ENCODE results near the gene FLAD1.

The FLAD1 gene

DNA sequence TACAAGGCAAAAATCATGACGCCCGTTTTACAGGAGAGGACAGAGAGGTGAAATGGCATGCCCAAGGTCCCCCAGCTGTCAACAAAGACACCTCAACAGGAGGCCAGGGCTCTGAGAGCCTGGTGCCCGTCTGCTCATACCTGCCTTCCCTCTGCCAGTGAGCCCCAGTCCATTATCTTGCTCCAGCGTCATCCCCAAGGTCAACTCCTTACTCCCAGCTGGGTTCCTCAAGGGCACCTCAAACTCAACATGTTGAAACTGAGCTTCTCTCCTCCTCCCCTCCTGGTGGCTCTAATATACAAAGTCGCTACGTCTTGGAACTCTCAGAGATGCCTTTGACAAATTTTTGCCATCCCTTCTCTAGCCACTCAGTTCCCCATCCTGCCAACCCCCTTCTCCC is 30.5 kb upstream of the FLAD1 start:
- no peak for DNase-seq

DNA sequence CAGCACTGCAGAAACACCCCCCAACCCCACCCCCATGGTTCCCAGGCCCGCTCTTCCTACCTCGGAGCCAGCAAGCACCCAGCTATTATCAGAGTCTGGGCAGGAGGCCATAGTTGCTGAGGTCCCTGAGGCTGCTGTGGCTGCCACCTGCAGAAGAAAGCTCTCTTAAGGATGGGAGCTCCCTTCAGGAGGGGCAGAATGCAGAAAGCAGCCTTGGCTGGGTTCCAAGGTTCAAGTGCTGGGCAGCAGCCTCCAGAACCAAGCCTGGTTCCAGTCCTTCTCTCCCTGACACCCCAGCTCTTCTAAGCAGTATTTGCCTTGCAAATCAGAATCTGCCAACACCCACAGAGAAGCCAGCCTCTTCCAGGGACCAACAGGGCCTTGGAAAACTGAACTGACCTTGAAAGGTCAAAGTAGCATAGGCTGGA is 29.5 kb upstream of the FLAD1 start:
- no peak for DNase-seq

DNA sequence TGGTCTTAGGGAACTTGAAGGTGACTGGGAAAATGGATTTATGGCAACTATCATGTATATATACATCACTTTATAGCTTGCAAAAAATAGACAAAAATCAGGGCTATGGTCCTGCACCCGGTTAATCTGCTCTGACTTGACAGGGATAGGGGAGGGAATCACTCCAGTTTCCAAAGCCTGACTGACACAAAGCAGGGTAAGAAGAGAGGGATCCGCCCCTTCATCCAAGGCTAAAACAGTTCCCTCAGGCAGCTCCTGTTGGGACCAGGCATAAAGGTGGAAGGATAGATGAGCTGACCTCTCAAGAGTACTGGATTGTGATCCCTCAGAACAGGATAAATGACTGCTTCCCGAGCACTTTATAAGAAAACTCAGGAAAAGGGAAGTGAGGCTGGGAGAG is 28.6 kb upstream of the FLAD1 start:
- no peak for DNase-seq

DNA sequence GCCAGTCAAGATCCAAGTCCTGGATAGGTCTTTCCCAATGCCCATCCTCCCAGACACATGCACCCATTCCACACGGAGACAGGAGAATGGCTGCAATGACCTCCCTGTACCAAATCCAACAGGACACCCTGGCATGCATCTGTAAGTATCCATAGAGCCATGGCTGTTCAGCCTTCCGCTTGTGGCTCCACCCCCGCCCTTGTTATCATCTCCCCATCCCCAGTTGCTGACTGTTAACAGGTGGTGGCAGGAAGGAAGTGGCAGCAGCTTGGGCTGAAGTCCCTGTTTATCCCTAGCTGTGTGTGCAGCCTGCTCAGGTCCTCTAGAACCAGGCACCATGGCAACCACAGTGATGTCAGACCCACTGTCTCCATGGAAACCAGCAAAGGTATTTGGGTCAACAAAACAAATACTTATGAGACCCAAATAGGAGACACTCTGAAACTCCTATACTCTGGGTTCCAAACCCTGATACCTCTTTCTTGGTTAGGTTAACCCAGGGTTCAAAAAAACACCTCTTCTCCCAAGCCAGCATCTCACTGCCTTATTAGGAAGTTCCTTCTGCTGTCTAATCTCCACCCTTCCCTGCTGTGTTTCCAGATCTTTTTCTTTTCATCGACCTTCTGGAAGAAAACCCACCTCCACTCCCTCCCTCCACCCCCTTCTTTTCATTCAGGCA is 28.0 kb upstream of the FLAD1 start:
- no peak for DNase-seq

DNA sequence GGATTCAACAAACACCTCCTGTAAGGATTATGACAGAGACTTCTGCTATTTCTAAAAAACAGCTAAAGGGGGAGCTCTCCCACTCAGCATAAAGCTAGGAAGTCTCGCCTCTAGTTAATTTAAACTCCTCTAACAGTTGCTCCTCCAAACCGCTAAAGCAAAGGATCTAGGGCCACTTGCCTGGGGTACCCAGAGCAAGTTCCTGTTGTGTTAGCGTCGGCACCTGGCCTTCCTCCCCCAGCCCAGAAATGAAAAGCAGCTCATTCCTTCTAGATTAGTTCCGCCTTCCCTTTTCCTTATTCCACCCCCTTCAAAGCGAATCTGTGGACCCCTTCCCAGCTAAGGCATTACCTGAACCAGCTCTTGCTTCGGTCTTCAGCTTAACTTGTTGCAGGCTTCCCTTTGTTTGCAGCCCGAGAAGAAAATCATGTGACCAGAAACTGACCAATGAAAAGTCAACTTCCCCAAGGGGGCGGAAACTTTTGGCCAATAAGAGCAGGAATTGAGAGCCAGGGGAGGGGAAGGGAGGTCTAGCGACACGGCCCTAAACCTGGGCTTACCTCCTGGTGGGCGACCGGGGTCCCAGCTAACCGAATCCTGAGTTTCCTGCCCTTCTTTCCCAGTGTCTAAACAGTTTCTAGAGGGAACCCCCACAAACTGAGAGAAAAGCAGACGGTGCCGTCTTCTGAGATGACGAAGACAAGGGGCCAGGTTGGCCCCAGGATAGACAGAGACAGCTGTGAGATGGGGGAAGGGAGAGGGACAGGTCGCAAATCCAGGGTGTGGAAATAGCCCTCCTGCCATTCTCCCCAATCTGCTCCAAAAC is 27.2 kb upstream of the FLAD1 start, which contains the start of gene PBXIP1:
Gene PBXIP1 (minus strand): TSS at position 382 of the 826 bp plus-strand sequence. CDS start 2,378 bp downstream, outside the sequence.
- DNase-seq = peak; percentile 79

DNA sequence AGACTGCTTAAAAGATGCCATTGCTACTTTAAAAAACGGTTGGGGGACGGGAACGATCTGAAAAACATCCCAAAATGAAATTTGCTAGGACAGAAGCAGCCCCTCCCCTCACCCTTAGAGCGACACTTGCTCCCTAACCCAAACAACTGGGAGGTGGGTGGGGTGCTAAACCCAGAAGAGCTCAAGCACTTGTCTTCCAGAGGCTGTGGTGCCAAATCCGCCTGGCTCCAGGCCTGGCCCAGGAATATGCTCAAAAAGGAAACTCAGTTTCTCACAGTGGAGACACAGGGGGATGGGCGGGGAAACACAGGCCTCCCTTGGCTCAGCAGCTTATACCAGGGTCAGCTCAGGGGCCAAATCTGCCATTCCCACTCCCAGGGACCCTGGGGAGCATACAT is 26.6 kb upstream of the FLAD1 start:
- DNase-seq = no peak

DNA sequence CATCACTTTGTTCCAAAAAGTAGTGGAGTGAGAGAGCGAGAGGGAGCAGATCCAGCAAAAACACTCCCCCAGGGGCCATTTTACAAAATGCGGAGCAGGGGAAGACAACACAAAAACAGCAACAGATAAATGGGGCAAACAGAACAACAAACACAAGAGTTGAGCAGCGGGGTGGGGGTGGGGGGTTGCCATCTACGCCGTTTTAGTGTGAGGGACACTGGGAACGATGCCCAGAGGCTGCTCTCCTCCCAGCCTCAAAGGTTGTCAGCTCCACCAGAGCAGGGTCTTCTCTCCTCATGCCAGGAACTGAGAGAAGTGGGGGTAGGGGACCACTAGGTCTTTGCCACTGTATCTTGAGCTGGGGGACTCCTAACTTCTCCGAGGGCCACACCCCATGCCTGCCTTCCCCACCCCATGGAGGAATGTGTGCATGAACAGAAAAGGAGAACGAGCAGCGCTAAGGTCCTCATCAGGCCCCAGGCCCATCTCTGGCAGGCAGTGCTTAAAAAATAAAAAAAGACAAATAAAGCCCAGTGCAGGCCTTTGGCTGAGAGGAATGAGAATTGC is 26.0 kb upstream of the FLAD1 start:
- DNase-seq = no peak

DNA sequence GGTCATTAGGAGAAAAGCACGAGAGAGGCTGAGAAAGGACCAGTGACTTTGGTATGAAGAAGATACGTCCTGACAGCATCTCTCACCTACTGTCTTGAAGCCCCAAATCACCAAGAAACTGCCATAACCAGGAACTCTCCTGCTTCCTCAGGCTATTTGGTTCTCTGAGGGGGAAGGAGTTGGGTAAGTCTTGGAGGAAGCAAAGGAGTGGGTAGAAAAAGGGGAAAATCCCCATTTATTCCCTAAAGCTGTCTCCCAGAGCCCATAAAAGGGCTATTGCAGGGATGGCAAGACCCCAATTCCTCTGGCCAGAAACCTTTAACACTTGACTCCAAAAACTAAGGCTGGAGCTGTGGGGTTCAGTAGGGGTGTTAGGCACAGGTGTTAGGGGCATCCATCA is 25.1 kb upstream of the FLAD1 start:
- no peak for DNase-seq

DNA sequence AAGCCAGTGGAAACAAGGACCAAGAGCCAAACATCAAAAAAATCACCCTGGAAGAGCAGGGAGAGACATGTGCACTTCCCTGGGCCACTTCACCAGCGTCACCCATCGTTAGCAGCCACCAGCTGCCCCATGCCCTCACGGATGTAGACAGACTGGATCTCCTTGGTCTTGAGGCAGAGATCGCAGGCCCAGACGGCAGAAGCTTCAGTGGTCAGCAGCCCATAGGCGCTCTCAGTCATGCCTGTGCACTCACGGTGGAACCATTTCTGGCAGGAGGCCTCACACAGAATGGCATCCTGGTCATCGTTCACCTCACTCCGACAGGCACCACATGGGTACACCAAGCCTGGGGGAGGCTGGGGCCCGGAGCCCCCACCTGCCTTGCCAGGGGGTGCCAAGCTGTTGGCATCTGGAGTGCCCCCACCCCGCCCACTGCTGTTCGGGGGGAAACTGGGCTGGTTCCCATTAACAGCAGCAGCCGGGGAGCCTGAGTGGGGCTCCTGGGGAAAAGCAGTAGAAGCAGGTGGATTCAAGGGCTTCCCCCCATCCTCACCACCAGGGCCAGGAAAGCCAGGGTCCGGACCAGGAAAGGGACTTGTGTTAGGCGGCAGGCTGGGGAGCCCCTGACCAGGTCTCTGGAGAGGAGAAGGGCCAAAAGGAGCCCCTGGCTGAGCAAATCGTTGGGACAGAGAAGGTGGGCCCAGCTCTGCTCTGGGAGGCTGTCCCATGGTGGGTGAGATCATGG is 24.3 kb upstream of the FLAD1 start:
- no peak for DNase-seq

DNA sequence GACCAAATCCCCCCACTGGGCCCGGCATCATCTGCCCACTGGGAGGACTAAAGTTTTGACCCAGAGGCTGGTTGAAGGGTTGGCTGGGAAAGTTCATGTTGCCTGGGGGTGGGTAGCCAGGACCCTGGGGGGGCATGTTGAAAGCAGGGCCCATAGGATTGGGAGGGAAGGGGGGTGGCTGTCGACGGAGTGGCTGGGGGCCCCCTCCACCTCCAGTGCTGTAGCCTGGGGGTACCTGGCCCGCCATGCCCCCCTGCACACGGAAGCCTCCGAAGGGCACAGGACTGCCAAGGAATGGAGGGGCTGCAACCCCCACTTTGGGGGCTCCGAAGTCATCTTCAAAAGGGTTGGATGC is 23.7 kb upstream of the FLAD1 start:
- no peak for DNase-seq

DNA sequence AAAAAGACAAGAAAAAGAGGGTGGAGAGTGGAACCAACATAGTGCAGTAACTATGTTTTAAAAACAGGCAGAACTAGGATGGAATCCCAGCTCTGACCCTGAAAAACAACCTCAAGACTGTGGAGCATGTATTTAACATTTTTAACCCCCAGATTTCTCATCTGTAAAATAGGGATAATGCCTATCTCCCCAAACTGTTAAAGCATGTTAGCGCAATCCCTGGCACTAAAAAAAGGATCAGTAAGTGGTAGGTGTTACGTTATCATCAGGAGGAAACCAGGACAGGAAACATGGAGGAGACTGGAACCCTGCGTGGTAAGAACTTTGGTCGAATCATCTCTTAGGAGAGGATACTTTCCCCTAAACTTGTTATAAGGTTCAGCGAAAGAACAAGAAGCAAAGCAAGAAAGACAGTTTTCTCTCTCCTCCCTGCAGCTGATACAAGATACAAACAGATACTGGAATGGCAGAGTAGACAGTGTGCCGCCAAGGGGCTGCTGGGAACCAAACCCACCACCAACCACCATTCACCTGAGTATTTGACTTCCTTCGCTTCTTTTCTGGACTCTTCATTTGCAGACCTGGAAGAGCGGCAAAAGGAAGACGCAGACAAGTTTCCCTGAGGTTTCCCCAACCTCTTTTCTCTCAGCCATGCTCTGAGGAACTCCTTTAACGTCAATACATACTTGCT is 22.6 kb upstream of the FLAD1 start:
- no peak for DNase-seq

DNA sequence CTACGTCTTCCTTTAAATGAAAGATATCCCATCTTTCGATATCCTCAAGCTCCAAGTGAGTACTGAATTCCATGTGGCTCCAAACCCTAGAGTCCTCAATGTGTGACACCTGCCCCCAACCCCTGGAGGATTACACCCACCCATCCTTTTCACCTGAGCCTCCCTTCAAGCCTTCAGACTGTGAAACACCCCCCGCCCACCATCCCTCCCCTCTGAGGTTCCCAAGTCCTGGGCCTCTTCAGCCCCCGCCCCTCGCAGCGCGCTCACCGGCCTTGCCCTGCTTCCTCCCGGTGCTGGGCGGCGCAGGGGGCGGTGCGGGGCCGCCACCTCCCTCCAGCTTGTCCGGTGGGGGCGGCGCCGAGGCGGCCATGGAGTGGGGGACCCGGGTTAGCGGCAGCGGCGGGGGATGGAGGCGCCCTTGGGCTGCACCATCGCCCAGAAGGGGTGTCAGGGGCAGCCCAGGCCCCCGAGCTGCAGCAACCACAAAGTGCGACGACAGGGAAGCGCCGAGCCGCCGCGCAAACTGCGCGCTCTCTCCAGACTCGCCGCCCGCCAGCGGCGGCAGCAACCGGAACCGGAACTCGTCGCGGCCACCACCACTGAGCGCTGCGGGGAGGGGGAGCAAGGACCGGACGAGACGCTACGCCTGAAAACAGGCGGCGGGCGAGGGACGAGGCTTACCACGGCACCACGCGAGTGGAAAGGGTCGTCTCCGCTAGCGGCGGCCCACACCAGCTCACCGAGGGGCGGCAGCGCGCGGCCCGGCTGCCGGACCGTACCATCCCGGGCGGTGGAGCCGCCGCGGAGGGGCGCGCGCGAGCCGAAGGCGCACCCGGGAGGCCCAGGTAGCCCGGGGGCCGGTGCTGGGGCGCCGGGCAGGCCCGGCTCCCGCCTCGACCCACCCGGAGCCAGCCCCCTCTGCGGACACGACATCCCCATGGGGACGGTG is 21.7 kb upstream of the FLAD1 start, which contains the start of gene PYGO2:
Gene PYGO2 (minus strand): TSS at position 576 of the 949 bp plus-strand sequence. CDS start 206 bp downstream, at position 370.
- DNase-seq = peak; percentile 58

DNA sequence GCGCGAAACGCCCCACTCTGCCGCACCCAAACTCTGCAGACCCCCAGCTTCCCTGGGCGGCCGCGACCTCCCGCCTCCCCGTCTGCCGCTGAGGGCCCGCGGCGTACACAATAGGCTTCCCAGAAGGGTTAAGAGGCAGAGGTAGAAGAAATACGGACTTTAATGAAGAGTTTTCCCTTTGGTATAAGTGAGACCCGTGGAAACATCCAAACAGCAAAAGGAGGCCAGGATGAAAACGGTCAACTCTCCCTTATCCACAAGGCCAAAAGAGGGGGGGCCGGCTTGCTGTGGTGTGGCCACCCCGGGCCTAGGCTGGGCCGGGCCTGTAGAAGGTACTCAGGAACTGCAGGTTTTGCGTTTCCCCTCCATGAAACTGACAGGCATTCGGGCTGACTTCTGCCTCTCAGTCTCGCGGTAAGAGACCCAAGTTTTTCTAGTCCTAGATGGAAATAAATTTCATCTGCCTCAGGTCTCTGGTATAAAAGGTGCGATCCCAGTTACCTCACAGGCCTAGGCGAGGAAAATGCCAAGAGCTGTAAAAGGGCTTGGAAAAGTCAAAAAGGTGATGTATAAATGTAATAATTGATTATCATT is 20.9 kb upstream of the FLAD1 start:
- DNase-seq = no peak

DNA sequence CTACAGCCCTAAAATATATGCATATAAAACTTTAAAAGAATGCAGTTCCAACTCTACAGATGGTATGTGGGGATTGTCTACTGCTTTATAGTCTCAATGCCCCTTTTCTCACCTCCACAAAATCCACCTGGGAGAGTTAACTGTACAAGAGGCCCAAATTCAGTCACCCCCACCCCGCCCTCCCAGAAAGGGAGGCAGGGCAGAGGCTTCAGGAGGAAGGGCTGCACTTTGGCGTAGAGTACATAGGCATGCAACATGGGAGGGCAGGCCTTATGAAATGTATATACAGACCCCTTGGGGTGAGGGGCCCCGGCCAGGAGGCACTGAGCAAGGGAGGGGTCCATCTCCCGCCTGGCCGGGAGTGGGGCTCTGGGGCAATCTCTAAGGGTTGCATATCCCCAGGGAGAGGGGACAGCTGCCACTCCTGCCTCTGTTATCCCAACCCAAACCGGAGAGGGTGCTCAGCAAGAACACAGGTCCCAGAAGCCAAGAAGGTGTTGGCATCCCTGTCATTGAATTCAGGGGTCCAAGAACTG is 20.3 kb upstream of the FLAD1 start:
- DNase-seq = no peak

DNA sequence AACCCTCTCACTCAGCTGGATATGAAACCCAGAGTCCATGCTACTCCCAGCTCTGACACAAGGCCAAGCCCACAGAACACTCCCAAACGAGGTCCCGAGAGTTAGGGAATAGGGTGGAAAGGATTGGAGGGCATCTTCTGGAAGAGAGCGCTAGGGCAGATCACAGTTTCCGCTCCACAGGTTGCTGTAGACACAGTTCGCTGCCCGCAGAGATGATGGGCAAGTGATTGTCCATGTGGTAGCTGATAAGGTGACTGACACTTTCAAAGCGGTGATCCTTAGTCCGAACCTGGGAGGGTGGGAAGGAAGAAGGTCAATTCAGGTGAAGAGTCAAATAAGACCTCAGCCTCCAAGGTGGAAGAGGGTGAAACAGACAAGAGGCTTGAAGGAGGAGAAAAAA is 19.5 kb upstream of the FLAD1 start:
- DNase-seq = no peak

DNA sequence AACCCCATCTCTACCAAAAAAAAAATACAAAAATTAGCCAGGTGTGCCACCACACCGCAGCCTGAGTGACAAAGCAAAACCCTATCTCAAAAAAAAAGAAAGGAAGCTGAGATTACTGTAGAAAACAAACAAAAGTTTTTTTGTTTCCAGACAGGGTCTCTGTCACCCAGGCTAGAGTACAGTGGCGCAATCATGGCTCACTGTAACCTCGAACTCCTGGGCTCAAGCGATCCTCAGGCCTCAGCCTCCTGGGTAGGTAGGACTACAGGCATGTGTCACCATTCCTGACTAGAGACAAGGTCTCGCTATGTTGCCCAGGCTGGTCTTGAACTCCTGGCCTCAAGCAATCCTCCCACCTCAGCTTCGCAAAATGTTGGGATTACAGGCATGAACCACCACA is 18.8 kb upstream of the FLAD1 start:
- no peak for DNase-seq

DNA sequence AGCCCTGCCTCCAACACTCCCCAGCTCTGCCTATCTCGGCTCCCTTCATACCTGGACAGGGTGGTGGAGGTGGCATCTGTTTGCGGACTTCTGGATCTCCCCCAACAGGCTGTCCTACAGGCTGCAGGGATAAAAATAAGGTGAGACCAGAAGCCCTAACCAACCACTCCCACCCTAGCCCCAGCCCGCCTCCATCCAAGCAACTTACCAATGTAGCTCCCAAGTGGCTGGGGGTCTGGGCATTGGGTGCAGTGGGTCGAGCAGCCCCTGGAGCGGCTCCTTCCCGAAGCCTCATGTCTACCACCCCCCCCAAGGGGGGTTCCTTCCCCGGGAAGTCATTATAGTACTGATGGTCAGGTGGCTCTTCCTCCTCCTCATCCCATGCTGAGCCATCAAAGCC is 17.0 kb upstream of the FLAD1 start:
- DNase-seq = no peak

DNA sequence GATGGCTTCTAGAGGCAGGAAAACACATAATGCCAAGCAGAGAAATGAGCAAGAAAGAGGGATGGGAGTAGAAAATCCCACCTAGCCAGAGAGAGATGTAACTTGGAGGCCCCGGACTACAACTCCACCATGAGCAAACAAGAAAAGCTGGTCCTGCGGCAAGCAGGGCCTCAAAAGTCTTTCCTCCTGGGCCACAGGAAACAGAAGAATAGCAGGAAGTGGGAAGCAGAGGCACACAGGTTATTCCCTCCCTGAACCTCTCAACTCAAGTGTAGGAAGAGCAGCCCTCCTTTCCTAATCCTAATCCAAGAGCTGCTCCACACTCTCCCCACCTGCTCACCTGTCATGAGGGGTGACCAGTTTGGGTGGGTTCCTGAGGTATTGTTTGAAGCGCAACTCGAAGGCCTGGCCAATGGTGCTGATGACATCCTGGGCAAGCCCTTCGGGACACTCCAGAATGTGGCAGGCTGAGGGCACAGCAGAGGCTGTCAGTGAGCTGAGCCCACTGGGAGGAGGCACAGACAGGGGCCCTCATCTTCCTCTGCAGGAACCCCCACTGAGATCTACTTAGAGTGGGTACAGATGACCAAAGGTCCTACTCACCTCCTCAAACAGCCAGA is 15.7 kb upstream of the FLAD1 start:
- DNase-seq = no peak

DNA sequence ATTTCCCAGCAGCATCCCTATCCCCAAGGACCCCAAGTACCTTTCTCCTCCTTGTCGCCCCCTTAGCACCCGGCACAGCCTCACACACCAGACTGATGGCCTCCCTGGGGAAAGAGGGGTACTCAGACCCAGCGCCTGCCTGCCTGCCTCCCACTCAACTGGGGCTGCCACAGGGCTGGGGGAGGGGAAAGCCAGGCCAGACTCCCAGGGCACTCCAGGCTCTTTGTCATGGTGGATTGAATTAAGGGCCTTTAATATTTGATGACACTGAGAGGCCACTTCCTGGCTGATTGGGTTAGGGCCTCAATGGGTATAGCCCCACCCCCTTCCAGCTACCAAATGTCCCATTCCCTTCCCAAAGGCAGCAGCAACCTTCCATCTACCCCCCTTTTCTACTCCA is 14.4 kb upstream of the FLAD1 start:
- no peak for DNase-seq

DNA sequence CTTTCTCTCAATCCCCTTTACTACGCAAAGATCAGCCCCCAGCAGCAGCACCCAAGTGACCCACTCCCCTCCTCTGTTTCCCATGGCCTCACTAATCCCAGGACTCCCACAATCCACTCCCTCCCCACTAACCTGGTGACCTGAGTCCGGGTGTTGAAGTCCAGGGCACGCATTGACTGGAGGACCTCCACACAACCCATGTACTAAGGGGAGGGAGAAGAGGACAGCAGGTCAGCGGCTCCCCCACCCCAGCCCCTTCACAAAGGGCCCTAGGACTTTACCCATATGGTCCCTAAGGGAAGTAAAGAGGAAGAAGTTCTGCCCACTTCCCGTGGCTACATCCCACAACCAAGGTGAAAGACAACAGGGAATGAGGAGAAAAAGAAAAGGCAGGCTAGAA is 13.9 kb upstream of the FLAD1 start:
- DNase-seq = no peak

All from NCI-H2107 (cell line).